ENCODE data around the gene PTGDR.

GRCh38 chr14:52313903-52314594 is 46.6 kb downstream of the PTGDR start, which contains the start of gene PTGER2:
- TF ChIP-seq POLR2A (IDR thresholded peaks at IDR 0.05; ENCODE audit: low read depth, low read length) (no peak), TAF1 (IDR thresholded peaks at IDR 0.05; ENCODE audit: borderline replicate concordance, low read depth, low read length) (no peak), POLR2AphosphoS5 (IDR thresholded peaks at IDR 0.05; ENCODE audit: low read depth, low read length) (no peak)

Data from GM12892 (cell line).